ENCODE data around the gene PRKAG2.

Gene PRKAG2

GRCh38 chr7:151849008-151849878 lies 27.7 kb downstream of the PRKAG2 start:
- no peak for TF ChIP-seq GATA2 (IDR thresholded peaks at IDR 0.05; ENCODE audit: low read depth, low read length)
- TF ChIP-seq GATA3 (IDR thresholded peaks at IDR 0.05; ENCODE audit: low read depth, low read length), result no peak

GRCh38 chr7:151847681-151848081 lies 29.2 kb downstream of the PRKAG2 start:
- TF ChIP-seq GATA2 (IDR thresholded peaks at IDR 0.05; ENCODE audit: low read depth, low read length) (no peak), GATA3 (IDR thresholded peaks at IDR 0.05; ENCODE audit: low read depth, low read length) (no peak)

GRCh38 chr7:151847136-151847535 lies 29.8 kb downstream of the PRKAG2 start:
- no peak for TF ChIP-seq GATA3 (IDR thresholded peaks at IDR 0.05; ENCODE audit: low read depth, low read length)
- TF ChIP-seq GATA2 (IDR thresholded peaks at IDR 0.05; ENCODE audit: low read depth, low read length), result no peak

- TF ChIP-seq GATA2 (IDR thresholded peaks at IDR 0.05; ENCODE audit: low read depth, low read length), result no peak
- TF ChIP-seq GATA3 (IDR thresholded peaks at IDR 0.05; ENCODE audit: low read depth, low read length), result no peak
Observed at GRCh38 chr7:151845412-151846205, 31.3 kb downstream of the PRKAG2 start.

GRCh38 chr7:151844825-151845200 lies 32.1 kb downstream of the PRKAG2 start:
- no peak for TF ChIP-seq GATA2 (IDR thresholded peaks at IDR 0.05; ENCODE audit: low read depth, low read length)
- no peak for TF ChIP-seq GATA3 (IDR thresholded peaks at IDR 0.05; ENCODE audit: low read depth, low read length)

- TF ChIP-seq GATA3 (IDR thresholded peaks at IDR 0.05; ENCODE audit: low read depth, low read length), result no peak
- TF ChIP-seq GATA2 (IDR thresholded peaks at IDR 0.05; ENCODE audit: low read depth, low read length), result no peak
Observed at GRCh38 chr7:151844071-151844824, 32.7 kb downstream of the PRKAG2 start.

GRCh38 chr7:151843181-151843580 lies 33.7 kb downstream of the PRKAG2 start:
- no peak for TF ChIP-seq GATA2 (IDR thresholded peaks at IDR 0.05; ENCODE audit: low read depth, low read length)
- TF ChIP-seq GATA3 (IDR thresholded peaks at IDR 0.05; ENCODE audit: low read depth, low read length), result no peak

GRCh38 chr7:151840088-151840910 lies 36.6 kb downstream of the PRKAG2 start:
- no peak for TF ChIP-seq GATA3 (IDR thresholded peaks at IDR 0.05; ENCODE audit: low read depth, low read length)
- TF ChIP-seq GATA2 (IDR thresholded peaks at IDR 0.05; ENCODE audit: low read depth, low read length), result no peak

GRCh38 chr7:151839451-151839921 lies 37.4 kb downstream of the PRKAG2 start:
- TF ChIP-seq GATA3 (IDR thresholded peaks at IDR 0.05; ENCODE audit: low read depth, low read length), result no peak

- TF ChIP-seq GATA3 (IDR thresholded peaks at IDR 0.05; ENCODE audit: low read depth, low read length) (no peak), GATA2 (IDR thresholded peaks at IDR 0.05; ENCODE audit: low read depth, low read length) (no peak)
Observed at GRCh38 chr7:151838861-151839381, 38.0 kb downstream of the PRKAG2 start.

GRCh38 chr7:151838072-151838471 lies 38.8 kb downstream of the PRKAG2 start:
- no peak for TF ChIP-seq GATA2 (IDR thresholded peaks at IDR 0.05; ENCODE audit: low read depth, low read length)
- TF ChIP-seq GATA3 (IDR thresholded peaks at IDR 0.05; ENCODE audit: low read depth, low read length), result no peak

- TF ChIP-seq GATA3 (IDR thresholded peaks at IDR 0.05; ENCODE audit: low read depth, low read length) (no peak), GATA2 (IDR thresholded peaks at IDR 0.05; ENCODE audit: low read depth, low read length) (no peak)
Observed at GRCh38 chr7:151837285-151838042, 39.5 kb downstream of the PRKAG2 start.

GRCh38 chr7:151836927-151837205 lies 40.0 kb downstream of the PRKAG2 start:
- TF ChIP-seq GATA3 (IDR thresholded peaks at IDR 0.05; ENCODE audit: low read depth, low read length) (no peak), GATA2 (IDR thresholded peaks at IDR 0.05; ENCODE audit: low read depth, low read length) (no peak)

Data from SH-SY5Y (cell line).